Measurements from ENCODE around the gene CDK17. TPM values are rescaled to one million over a fixed set of nuclear protein-coding genes. Genes with fewer than 3 reads are reported as not detected.

Gene CDK17
- total and polyA plus RNA-seq, 9 of the 15 experiments (the other 6 are each of a cell fraction or from before 2014, with no cell fraction given), result 4.8 to 39.3 (median 21.6) TPM

DNA sequence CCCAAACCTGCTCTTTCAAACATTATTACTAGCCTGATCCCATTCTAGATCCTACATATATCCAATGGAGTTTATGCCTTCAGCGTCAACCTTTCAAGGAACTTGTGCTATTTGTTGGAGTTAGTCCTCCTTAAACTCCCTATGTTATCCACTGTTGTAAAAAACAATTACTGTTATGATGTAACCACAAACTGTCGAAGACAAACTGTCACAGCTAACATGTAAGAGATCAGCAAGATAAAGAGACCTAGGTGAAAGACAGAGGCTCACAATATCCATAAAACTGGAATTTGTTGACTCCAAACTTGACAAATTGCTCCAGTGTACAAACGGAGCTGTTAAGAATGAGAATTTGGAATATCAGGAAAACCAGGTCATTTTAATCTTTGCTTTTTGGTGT, 70.7 kb downstream of the CDK17 start (continued):
- TF ChIP-seq, protein P1, sequence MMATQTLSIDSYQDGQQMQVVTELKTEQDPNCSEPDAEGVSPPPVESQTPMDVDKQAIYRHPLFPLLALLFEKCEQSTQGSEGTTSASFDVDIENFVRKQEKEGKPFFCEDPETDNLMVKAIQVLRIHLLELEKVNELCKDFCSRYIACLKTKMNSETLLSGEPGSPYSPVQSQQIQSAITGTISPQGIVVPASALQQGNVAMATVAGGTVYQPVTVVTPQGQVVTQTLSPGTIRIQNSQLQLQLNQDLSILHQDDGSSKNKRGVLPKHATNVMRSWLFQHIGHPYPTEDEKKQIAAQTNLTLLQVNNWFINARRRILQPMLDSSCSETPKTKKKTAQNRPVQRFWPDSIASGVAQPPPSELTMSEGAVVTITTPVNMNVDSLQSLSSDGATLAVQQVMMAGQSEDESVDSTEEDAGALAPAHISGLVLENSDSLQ (IDR thresholded peaks at IDR 0.05), result peak; percentile 82
- peak; percentile 79 for TF ChIP-seq MEIS2 (IDR thresholded peaks at IDR 0.05; ENCODE audit: partially characterized antibody)
- no peak for TF ChIP-seq SRSF3 (IDR thresholded peaks at IDR 0.05; ENCODE audit: insufficient read depth, low read length)
- TF ChIP-seq FOSL1 (tag; conservative IDR thresholded peaks at IDR 0.05), result 0 out of 2 replicates have a peak, but pooled peaks have one; percentile 24
- no peak for TF ChIP-seq NFXL1 (CRISPR knock-in tag; IDR thresholded peaks at IDR 0.05)
- TF ChIP-seq ARHGAP35 (IDR thresholded peaks at IDR 0.05; ENCODE audit: partially characterized antibody), result no peak
- TF ChIP-seq KDM1A (IDR thresholded peaks at IDR 0.05), result no peak
- TF ChIP-seq HEY1 (CRISPR knock-in tag; IDR thresholded peaks at IDR 0.05; ENCODE audit: borderline replicate concordance), result no peak
- TF ChIP-seq RAD21 (CRISPR knock-in tag; conservative IDR thresholded peaks at IDR 0.05 in 1 of 2, IDR thresholded peaks at IDR 0.05 in 1 of 2), result no peak
- no peak for TF ChIP-seq MEF2A (IDR thresholded peaks at IDR 0.05; ENCODE audit: control insufficient read depth, low read depth, low read length)
- no peak for TF ChIP-seq TRIM24 (IDR thresholded peaks at IDR 0.05)

GRCh38 chr12:96329018-96329417, 71.2 kb downstream of the CDK17 start:
- intact Hi-C loops (cut with micrococcal nuclease), result no loop called here
- Histone ChIP-seq H2AFZ (ENCODE audit: low read depth, low read length) (no peak overlapping the region), H3K79me2 (ENCODE audit: control insufficient read depth, insufficient read depth, low read length) (peaks cover 22% of the 10 kb centered on the region), H4K20me1 (replicated peaks; ENCODE audit: control insufficient read depth, insufficient read depth, low read length) (no peaks in the 10 kb centered on the region), H3K4me1 (replicated peaks in 1 of 2; ENCODE audit: control insufficient read depth in 2 of 2, insufficient read depth in 2 of 2, low read length in 2 of 2) (peaks cover 0 to 17% of the 10 kb centered on the region in 2 experiments; a peak in 3 of 5 replicates), H3K9me3 (replicated peaks; ENCODE audit: control insufficient read depth, insufficient read depth, low read depth, low read length) (no peaks in the 10 kb centered on the region), H3K4me3 (no peak overlapping the region), H3K4me2 (ENCODE audit: insufficient read depth, low read length) (no peak overlapping the region; the same call in 1 of the 2 replicates), H3K27ac (ENCODE audit: extremely low read depth, low read depth, low read length) (peak overlapping the region; percentile 66; the same call in 2 of the 3 replicates), H3K27me3 (ENCODE audit: control insufficient read depth in 2 of 2, insufficient read depth in 2 of 2, low read length in 2 of 2) (no peaks in the 10 kb centered on the region), H3K9ac (ENCODE audit: insufficient read depth in 1 of 2, low read depth in 2 of 2, low read length in 2 of 2) (peak overlapping the region in 1 of 2 experiments; percentile 28; a peak in 1 of 4 replicates), H3K9me1 (ENCODE audit: control insufficient read depth, insufficient read depth, low read length) (no peaks in the 10 kb centered on the region), H3K36me3 (ENCODE audit: control insufficient read depth, insufficient read depth, low read length) (peaks cover 18% of the 10 kb centered on the region; the same call in 1 of the 3 replicates)
- DNase-seq (ENCODE audit: extremely low read depth in 1 of 4, low spot score in 3 of 4) (no peak), ATAC-seq (no peak), FAIRE-seq (no peak)
- no TSS peak for BruUV-seq (replicated peaks)
- TF ChIP-seq JUND (IDR thresholded peaks at IDR 0.05; ENCODE audit: borderline replicate concordance, low read depth, low read length) (no peak), JUND (tag; IDR thresholded peaks at IDR 0.05; ENCODE audit: borderline replicate concordance, low read depth, low read length) (no peak), SIN3B (IDR thresholded peaks at IDR 0.05; ENCODE audit: low read depth) (no peak), SMAD2 (IDR thresholded peaks at IDR 0.05; ENCODE audit: low read depth, low read length) (no peak), CEBPG (CRISPR knock-in tag; IDR thresholded peaks at IDR 0.05) (no peak), CEBPG (tag; conservative IDR thresholded peaks at IDR 0.05 in 1 of 2, IDR thresholded peaks at IDR 0.05 in 1 of 2) (peak in 1 of 2 experiments; percentile 72; a peak in 2 of 4 replicates), CHD4 (IDR thresholded peaks at IDR 0.05; ENCODE audit: insufficient read depth, insufficient replicate concordance, low read depth, low read length, poor library complexity, severe bottlenecking) (no peak), CEBPB (tag; IDR thresholded peaks at IDR 0.05) (peak; percentile 55; the same call in 1 of the 2 replicates)
- ChIA-PET POLR2A (no interaction called here), CTCF (ENCODE audit: low intra/inter-chr PET ratio) (no interaction called here)
- in situ Hi-C loops (cut with MboI), result no loop called here
- 83% methylated on average over 2 of the region's 2 CpGs for WGBS (ENCODE audit: insufficient coverage, low coverage, missing lambda C conversion rate)

Data from K562 (cell line).